ENCODE measurements around the gene TM2D1.

- TF ChIP-seq CTCF (IDR thresholded peaks at IDR 0.05 in 8 of 11, conservative IDR thresholded peaks at IDR 0.05 in 3 of 11) (no peak), POLR2A (IDR thresholded peaks at IDR 0.05) (no peak)
These were observed 87.5 kb downstream of the TM2D1 start for GRCh38 chr1:61637470-61637869.
